ENCODE results near the gene B3GNT9.
A peak's percentile ranks its signal among the peaks of the same experiment; 100 is the strongest.

B3GNT9 gene

GRCh38 chr16:67167588-67167987 lies 16.8 kb upstream of the B3GNT9 start:
- peaks cover 19% of the 10 kb centered on the region for H3K4me1 ChIP-seq (ENCODE audit: control insufficient read depth, insufficient read depth, low read length)
- no peak overlapping the region for H3K27ac ChIP-seq (ENCODE audit: low read depth, low read length)
- no peak overlapping the region for H3K4me3 ChIP-seq (ENCODE audit: low read depth, low read length)
- H3K9ac ChIP-seq (ENCODE audit: low read depth, low read length): no peak overlapping the region
- no peaks in the 10 kb centered on the region for H3K36me3 ChIP-seq (ENCODE audit: control insufficient read depth, insufficient read depth, low read length)
- H3K27me3 ChIP-seq (ENCODE audit: control insufficient read depth, insufficient read depth, low read length): peaks cover 96% of the 10 kb centered on the region
- no peaks in the 10 kb centered on the region for H3K9me3 ChIP-seq (ENCODE audit: control insufficient read depth, insufficient read depth, low read length)

GRCh38 chr16:67166598-67167168 lies 15.9 kb upstream of the B3GNT9 start:
- Histone ChIP-seq H3K27me3 (ENCODE audit: control insufficient read depth, insufficient read depth, low read length) (peaks cover 96% of the 10 kb centered on the region), H3K36me3 (ENCODE audit: control insufficient read depth, insufficient read depth, low read length) (no peaks in the 10 kb centered on the region), H3K27ac (ENCODE audit: low read depth, low read length) (no peak overlapping the region), H3K9me3 (ENCODE audit: control insufficient read depth, insufficient read depth, low read length) (no peaks in the 10 kb centered on the region), H3K4me1 (ENCODE audit: control insufficient read depth, insufficient read depth, low read length) (peaks cover 19% of the 10 kb centered on the region), H3K4me3 (ENCODE audit: low read depth, low read length) (no peak overlapping the region), H3K9ac (ENCODE audit: low read depth, low read length) (no peak overlapping the region)

DNA sequence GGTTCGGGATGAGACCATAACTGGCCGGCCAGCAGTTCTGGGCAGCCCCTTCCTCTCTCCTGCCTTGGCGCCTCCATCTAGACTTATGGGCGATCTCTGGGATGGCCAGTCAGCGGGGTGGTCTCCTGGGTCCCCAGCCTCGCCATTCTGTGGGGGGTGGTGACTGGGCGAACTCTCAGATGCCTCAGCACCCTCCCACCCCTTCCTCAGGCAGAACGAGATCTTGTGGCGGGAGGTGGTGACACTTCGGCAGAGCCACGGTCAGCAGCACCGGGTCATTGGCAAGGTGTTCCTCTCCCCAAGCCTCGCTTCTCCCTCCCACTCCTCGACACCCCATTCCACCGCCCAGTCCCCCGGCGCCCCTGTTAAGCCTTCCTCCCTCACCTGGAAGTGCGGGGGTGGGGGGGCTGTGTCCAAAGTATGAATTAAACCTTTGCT lies 15.3 kb upstream of the B3GNT9 start:
- Histone ChIP-seq H3K9ac (ENCODE audit: low read depth, low read length) (no peak overlapping the region), H3K4me3 (ENCODE audit: low read depth, low read length) (no peak overlapping the region), H3K27me3 (ENCODE audit: control insufficient read depth, insufficient read depth, low read length) (peaks cover 96% of the 10 kb centered on the region), H3K27ac (ENCODE audit: low read depth, low read length) (no peak overlapping the region), H3K36me3 (ENCODE audit: control insufficient read depth, insufficient read depth, low read length) (no peaks in the 10 kb centered on the region), H3K4me1 (ENCODE audit: control insufficient read depth, insufficient read depth, low read length) (peaks cover 17% of the 10 kb centered on the region), H3K9me3 (ENCODE audit: control insufficient read depth, insufficient read depth, low read length) (no peaks in the 10 kb centered on the region)

- peaks cover 12% of the 10 kb centered on the region for H3K4me1 ChIP-seq (ENCODE audit: control insufficient read depth, insufficient read depth, low read length)
- no peak overlapping the region for H3K9ac ChIP-seq (ENCODE audit: low read depth, low read length)
- H3K27me3 ChIP-seq (ENCODE audit: control insufficient read depth, insufficient read depth, low read length): peaks cover 97% of the 10 kb centered on the region
- peak overlapping the region; percentile 39; the same call in 1 of the 2 replicates for H3K4me3 ChIP-seq (ENCODE audit: low read depth, low read length)
- H3K27ac ChIP-seq (ENCODE audit: low read depth, low read length): no peak overlapping the region
- no peaks in the 10 kb centered on the region for H3K9me3 ChIP-seq (ENCODE audit: control insufficient read depth, insufficient read depth, low read length)
- no peaks in the 10 kb centered on the region for H3K36me3 ChIP-seq (ENCODE audit: control insufficient read depth, insufficient read depth, low read length)
Observed at GRCh38 chr16:67165121-67166078, 14.6 kb upstream of the B3GNT9 start.

GRCh38 chr16:67164599-67165061 lies 13.8 kb upstream of the B3GNT9 start, which contains the start of gene HSF4:
TSS of gene HSF4 (plus strand) at chr16:67164745. CDS start at chr16:67164812, 67 bp downstream.
- Histone ChIP-seq H3K36me3 (ENCODE audit: control insufficient read depth, insufficient read depth, low read length) (no peaks in the 10 kb centered on the region), H3K9ac (ENCODE audit: low read depth, low read length) (no peak within 1 kb of the TSS), H3K27ac (ENCODE audit: low read depth, low read length) (no peak within 1 kb of the TSS), H3K4me3 (ENCODE audit: low read depth, low read length) (peak within 1 kb of the TSS; percentile 48), H3K27me3 (ENCODE audit: control insufficient read depth, insufficient read depth, low read length) (peaks cover 99% of the 10 kb centered on the region), H3K9me3 (ENCODE audit: control insufficient read depth, insufficient read depth, low read length) (no peaks in the 10 kb centered on the region), H3K4me1 (ENCODE audit: control insufficient read depth, insufficient read depth, low read length) (peaks cover 16% of the 10 kb centered on the region)

DNA sequence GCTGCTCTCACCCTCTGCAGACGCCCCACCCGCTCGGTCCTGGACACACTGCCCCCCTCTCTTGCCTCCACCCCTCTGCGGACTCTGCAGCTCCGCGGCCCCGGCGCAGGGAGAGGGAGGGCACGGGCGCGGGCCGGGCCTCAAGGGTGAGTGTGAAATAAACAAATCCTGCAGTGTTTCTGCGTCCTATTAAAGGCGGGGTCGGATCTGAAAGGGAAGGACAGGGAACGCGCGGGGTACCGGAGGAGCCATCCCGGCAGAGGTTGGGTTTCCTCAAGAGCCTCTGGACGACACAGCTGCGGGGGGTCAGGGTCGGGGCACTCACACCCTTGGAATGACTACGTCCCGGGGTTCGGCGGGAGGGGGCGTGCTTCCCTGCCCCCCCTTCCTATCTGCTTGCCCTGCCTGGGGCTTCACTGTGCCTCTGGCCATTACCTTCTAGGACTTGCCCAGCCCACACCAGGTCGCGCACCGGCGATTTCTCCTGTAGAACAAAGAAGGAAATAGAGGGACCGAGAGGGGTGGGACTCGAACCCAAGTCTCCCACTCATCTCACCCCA lies 13.3 kb upstream of the B3GNT9 start:
- no peaks in the 10 kb centered on the region for H3K9me3 ChIP-seq (ENCODE audit: control insufficient read depth, insufficient read depth, low read length)
- no peaks in the 10 kb centered on the region for H3K36me3 ChIP-seq (ENCODE audit: control insufficient read depth, insufficient read depth, low read length)
- peak overlapping the region; percentile 48; the same call in 1 of the 2 replicates for H3K4me3 ChIP-seq (ENCODE audit: low read depth, low read length)
- peaks cover 99% of the 10 kb centered on the region for H3K27me3 ChIP-seq (ENCODE audit: control insufficient read depth, insufficient read depth, low read length)
- H3K27ac ChIP-seq (ENCODE audit: low read depth, low read length): no peak overlapping the region
- no peak overlapping the region for H3K9ac ChIP-seq (ENCODE audit: low read depth, low read length)
- peaks cover 13% of the 10 kb centered on the region for H3K4me1 ChIP-seq (ENCODE audit: control insufficient read depth, insufficient read depth, low read length)

DNA sequence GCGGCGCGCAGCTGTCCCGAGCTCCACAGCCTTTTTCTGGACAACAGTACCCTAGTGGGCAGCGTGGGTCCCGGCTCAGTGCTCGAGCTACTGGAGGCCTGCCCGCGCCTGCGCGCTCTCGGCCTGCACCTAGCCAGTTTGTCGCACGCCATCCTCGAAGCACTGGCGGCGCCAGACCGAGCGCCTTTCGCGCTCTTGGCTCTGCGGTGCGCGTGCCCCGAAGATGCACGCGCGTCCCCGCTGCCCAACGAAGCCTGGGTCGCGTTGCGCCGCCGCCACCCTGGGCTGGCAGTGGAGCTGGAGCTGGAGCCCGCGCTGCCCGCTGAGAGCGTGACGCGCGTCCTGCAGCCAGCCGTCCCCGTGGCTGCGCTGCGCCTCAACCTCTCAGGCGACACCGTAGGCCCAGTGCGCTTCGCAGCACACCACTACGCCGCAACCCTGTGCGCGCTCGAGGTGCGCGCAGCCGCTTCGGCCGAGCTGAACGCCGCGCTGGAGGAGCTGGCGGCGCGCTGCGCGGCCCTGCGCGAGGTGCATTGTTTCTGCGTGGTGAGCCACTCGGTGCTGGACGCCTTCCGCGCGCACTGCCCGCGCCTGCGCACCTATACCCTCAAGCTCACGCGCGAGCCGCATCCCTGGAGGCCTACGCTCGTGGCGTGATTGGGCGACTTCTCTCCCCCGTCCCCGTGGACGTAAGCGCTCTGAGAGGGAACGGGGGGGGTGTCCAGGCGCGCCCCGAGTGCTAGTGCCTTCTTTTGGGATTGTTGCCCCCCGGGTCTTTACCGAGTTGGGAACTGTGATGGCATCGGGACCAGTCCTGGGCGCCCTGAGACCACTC lies 12.6 kb upstream of the B3GNT9 start:
- Histone ChIP-seq H3K36me3 (ENCODE audit: control insufficient read depth, insufficient read depth, low read length) (no peaks in the 10 kb centered on the region), H3K27ac (ENCODE audit: low read depth, low read length) (no peak overlapping the region), H3K4me1 (ENCODE audit: control insufficient read depth, insufficient read depth, low read length) (peaks cover 13% of the 10 kb centered on the region; the same call in 1 of the 2 replicates), H3K9me3 (ENCODE audit: control insufficient read depth, insufficient read depth, low read length) (no peaks in the 10 kb centered on the region), H3K27me3 (ENCODE audit: control insufficient read depth, insufficient read depth, low read length) (peaks cover 99% of the 10 kb centered on the region), H3K9ac (ENCODE audit: low read depth, low read length) (no peak overlapping the region), H3K4me3 (ENCODE audit: low read depth, low read length) (peak overlapping the region; percentile 48)

GRCh38 chr16:67162506-67163163 lies 11.8 kb upstream of the B3GNT9 start:
- peak overlapping the region; percentile 48; the same call in 1 of the 2 replicates for H3K4me3 ChIP-seq (ENCODE audit: low read depth, low read length)
- H3K4me1 ChIP-seq (ENCODE audit: control insufficient read depth, insufficient read depth, low read length): peaks cover 13% of the 10 kb centered on the region; the same call in 1 of the 2 replicates
- no peaks in the 10 kb centered on the region for H3K9me3 ChIP-seq (ENCODE audit: control insufficient read depth, insufficient read depth, low read length)
- no peak overlapping the region for H3K27ac ChIP-seq (ENCODE audit: low read depth, low read length)
- peaks cover 99% of the 10 kb centered on the region for H3K27me3 ChIP-seq (ENCODE audit: control insufficient read depth, insufficient read depth, low read length)
- H3K9ac ChIP-seq (ENCODE audit: low read depth, low read length): no peak overlapping the region
- no peaks in the 10 kb centered on the region for H3K36me3 ChIP-seq (ENCODE audit: control insufficient read depth, insufficient read depth, low read length)

DNA sequence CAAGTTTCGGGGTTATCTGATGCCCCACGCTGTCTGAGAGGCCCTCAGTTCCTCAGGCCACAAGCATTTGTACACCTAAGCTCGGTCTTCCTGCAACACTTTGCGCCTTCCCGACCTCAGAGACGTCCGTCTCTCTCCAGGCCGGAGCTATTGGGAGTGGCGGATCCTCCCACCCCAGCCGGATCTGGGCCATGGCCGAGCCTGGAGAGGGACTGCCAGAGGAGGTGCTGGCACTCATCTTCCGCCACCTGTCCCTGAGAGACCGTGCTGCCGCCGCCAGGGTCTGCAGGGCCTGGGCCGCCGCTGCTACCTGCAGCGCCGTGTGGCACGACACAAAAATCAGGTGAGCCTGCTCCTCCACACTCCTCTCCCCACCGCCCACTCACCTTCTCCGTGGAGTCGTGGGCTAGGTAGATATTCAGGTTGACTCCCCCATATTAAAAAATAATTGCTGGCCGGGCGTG lies 10.8 kb upstream of the B3GNT9 start:
- Histone ChIP-seq H3K4me3 (ENCODE audit: low read depth, low read length) (no peak overlapping the region), H3K9ac (ENCODE audit: low read depth, low read length) (no peak overlapping the region), H3K27ac (ENCODE audit: low read depth, low read length) (no peak overlapping the region), H3K36me3 (ENCODE audit: control insufficient read depth, insufficient read depth, low read length) (no peaks in the 10 kb centered on the region), H3K27me3 (ENCODE audit: control insufficient read depth, insufficient read depth, low read length) (peaks cover 99% of the 10 kb centered on the region), H3K9me3 (ENCODE audit: control insufficient read depth, insufficient read depth, low read length) (no peaks in the 10 kb centered on the region; the same call in 1 of the 2 replicates), H3K4me1 (ENCODE audit: control insufficient read depth, insufficient read depth, low read length) (peaks cover 13% of the 10 kb centered on the region; the same call in 1 of the 2 replicates)
